H9 (cell line): Measurements from ENCODE around the gene KIF13A. TPM values are rescaled to one million over a fixed set of nuclear protein-coding genes. Genes with fewer than 3 reads are reported as not detected.
A peak's percentile ranks its signal among the peaks of the same experiment; 100 is the strongest.

Experiments
- DNase-seq: peaks from one replicate; pipeline ENCODE4 v3.0.0-alpha.2; 2017
- H2AFZ ChIP-seq: one replicate; pipeline ENCODE4 v1.6.1; 2013; ENCODE audit warnings: mild to moderate bottlenecking, low read length, control low read depth, moderate library complexity
- H2AK5ac ChIP-seq: 2 replicates; pipeline ENCODE4 v1.6.1; 2013; ENCODE audit warnings: low read length, control low read depth, mixed read lengths; ENCODE audit not compliant: insufficient read length
- H2BK120ac ChIP-seq: one replicate; pipeline ENCODE4 v1.6.1; 2013; ENCODE audit warnings: low read depth, mild to moderate bottlenecking, low read length, control low read depth, inconsistent platforms; ENCODE audit not compliant: poor library complexity, severe bottlenecking
- H2BK12ac ChIP-seq: 2 replicates; pipeline ENCODE4 v1.6.1; 2013; ENCODE audit warnings: low read length, control low read depth, mixed read lengths, low read depth; ENCODE audit not compliant: insufficient read length
- H2BK15ac ChIP-seq: 2 replicates; pipeline ENCODE4 v1.6.1; 2013; ENCODE audit warnings: low read depth, low read length, control low read depth
- H2BK20ac ChIP-seq: one replicate; pipeline ENCODE4 v1.6.1; 2013; ENCODE audit warnings: low read depth, mild to moderate bottlenecking, low read length, control low read depth, inconsistent platforms; ENCODE audit not compliant: poor library complexity, severe bottlenecking
- H2BK5ac ChIP-seq: 2 replicates; pipeline ENCODE4 v1.6.1; 2013; ENCODE audit warnings: low read length, control low read depth, mixed read lengths; ENCODE audit not compliant: insufficient read length
- H3K14ac ChIP-seq: 2 replicates; pipeline ENCODE4 v1.6.1; 2013; ENCODE audit warnings: low read length, control low read depth; ENCODE audit not compliant: insufficient read depth
- H3K18ac ChIP-seq: 2 replicates; pipeline ENCODE4 v1.6.1; 2013; ENCODE audit warnings: low read depth, mild to moderate bottlenecking, mixed read lengths, low read length, control low read depth; ENCODE audit not compliant: insufficient read length
- H3K23ac ChIP-seq: 2 replicates; pipeline ENCODE4 v1.6.1; 2013; ENCODE audit warnings: low read length, control low read depth, mixed read lengths, low read depth; ENCODE audit not compliant: insufficient read length
- H3K23me2 ChIP-seq: 2 replicates; pipeline ENCODE4 v1.6.1; 2013; ENCODE audit warnings: low read depth, mild to moderate bottlenecking, mixed read lengths, low read length, control low read depth; ENCODE audit not compliant: insufficient read length, poor library complexity, severe bottlenecking
- H3K27ac ChIP-seq: 2 replicates; pipeline ENCODE4 v1.5.1; 2013; ENCODE audit warnings: low read length, control low read depth, mixed read lengths, low read depth; ENCODE audit not compliant: insufficient read length
- H3K27me3 ChIP-seq: 2 replicates; pipeline ENCODE4 v1.6.1; 2013; ENCODE audit warnings: low read length, control low read depth, inconsistent platforms; ENCODE audit not compliant: insufficient read depth
- H3K4ac ChIP-seq: 2 replicates; pipeline ENCODE4 v1.6.1; 2013; ENCODE audit warnings: low read depth, mild to moderate bottlenecking, control low read depth, inconsistent platforms, low read length, moderate library complexity
- H3K4me1 ChIP-seq: 2 replicates; pipeline ENCODE4 v1.6.1; 2013; ENCODE audit warnings: low read length, control low read depth, inconsistent platforms; ENCODE audit not compliant: insufficient read depth
- H3K4me2 ChIP-seq: 2 replicates; pipeline ENCODE4 v1.6.1; 2013; ENCODE audit warnings: low read length, control low read depth, mixed read lengths; ENCODE audit not compliant: insufficient read length, insufficient read depth
- H3K56ac ChIP-seq: 2 replicates; pipeline ENCODE4 v1.6.1; 2013; ENCODE audit warnings: low read depth, mild to moderate bottlenecking, mixed read lengths, low read length, control low read depth; ENCODE audit not compliant: insufficient read length
- H3K79me1 ChIP-seq: 2 replicates; pipeline ENCODE4 v1.6.1; 2013; ENCODE audit warnings: low read depth, mild to moderate bottlenecking, moderate library complexity, low read length, control low read depth, inconsistent platforms; ENCODE audit not compliant: insufficient read depth, poor library complexity, severe bottlenecking
- H3K79me2 ChIP-seq: 2 replicates; pipeline ENCODE4 v1.6.1; 2013; ENCODE audit warnings: low read length, control low read depth, inconsistent platforms; ENCODE audit not compliant: insufficient read depth
- H3K9ac ChIP-seq: 2 replicates; pipeline ENCODE4 v1.6.1; 2013; ENCODE audit warnings: low read length, control low read depth, mixed read lengths; ENCODE audit not compliant: insufficient read length; ENCODE audit errors: extremely low read depth
- H3K9me3 ChIP-seq: one replicate; pipeline ENCODE4 v1.6.1; 2013; ENCODE audit warnings: low read depth, low read length, inconsistent platforms; ENCODE audit not compliant: control insufficient read depth
- H3T11ph ChIP-seq: one replicate; pipeline ENCODE4 v1.6.1; 2013; ENCODE audit warnings: mild to moderate bottlenecking, low read length, control low read depth, inconsistent platforms
- H4K20me1 ChIP-seq: one replicate; pipeline ENCODE4 v1.6.1; 2013; ENCODE audit not compliant: control insufficient read depth, insufficient read length, insufficient read depth
- H4K5ac ChIP-seq: 2 replicates; pipeline ENCODE4 v1.6.1; 2013; ENCODE audit warnings: low read depth, mild to moderate bottlenecking, mixed read lengths, low read length, control low read depth; ENCODE audit not compliant: insufficient read length
- H4K8ac ChIP-seq: replicated peaks from 2 replicates; pipeline ENCODE4 v1.6.1; 2013; ENCODE audit warnings: low read length, control low read depth, mixed read lengths, low read depth; ENCODE audit not compliant: insufficient read length
- H4K91ac ChIP-seq: 2 replicates; pipeline ENCODE4 v1.6.1; 2013; ENCODE audit warnings: low read depth, mild to moderate bottlenecking, moderate library complexity, mixed read lengths, low read length, control low read depth; ENCODE audit not compliant: insufficient read length
- H3K27ac Mint-ChIP-seq, 3 experiments: 2 replicates in 2 of 3; 3 replicates in 1 of 3; pipeline ENCODE4 v1.8.0; 2020 to 2021; ENCODE audit warnings: mixed read lengths in 3 of 3, mild to moderate bottlenecking in 1 of 3, moderate library complexity in 1 of 3
- H3K27me3 Mint-ChIP-seq: 2 replicates; pipeline ENCODE4 v1.8.0; 2021; ENCODE audit warnings: low read depth, mild to moderate bottlenecking, moderate library complexity, mixed read lengths
- H3K36me3 Mint-ChIP-seq, 3 experiments: 2 replicates in 2 of 3; 3 replicates in 1 of 3; pipeline ENCODE4 v1.8.0; 2020 to 2021; ENCODE audit warnings: low read depth in 3 of 3, mixed read lengths in 3 of 3; ENCODE audit not compliant: insufficient read depth in 1 of 3
- H3K4me1 Mint-ChIP-seq, 2 experiments: 2 replicates each; pipeline ENCODE4 v1.8.0; 2020; ENCODE audit warnings: mixed read lengths in 2 of 2
- H3K4me3 Mint-ChIP-seq, 2 experiments: 2 replicates in 1 of 2; 3 replicates in 1 of 2; pipeline ENCODE4 v1.8.0; 2020 to 2021; ENCODE audit warnings: mild to moderate bottlenecking in 2 of 2, mixed read lengths in 2 of 2, moderate library complexity in 1 of 2
- H3K9me3 Mint-ChIP-seq, 2 experiments: 2 replicates in 1 of 2; 3 replicates in 1 of 2; pipeline ENCODE4 v1.8.0; 2020; ENCODE audit warnings: mild to moderate bottlenecking in 2 of 2, mixed read lengths in 2 of 2, moderate library complexity in 1 of 2
- CTCF ChIP-seq: fragments of 200-600 bp; sonication (generic); conservative IDR thresholded peaks from 3 replicates; pipeline ENCODE4 v1.8.0; 2021; ENCODE audit warnings: antibody characterized with exemption, mild to moderate bottlenecking
- WGBS: extraction: QIAGEN DNeasy Blood & Tissue Kit; methylation state at CpG from one replicate; pipeline ENCODE4 v1.1.7; 2013; ENCODE audit warnings: missing lambda C conversion rate, low lambda C conversion rate, mixed read lengths; ENCODE audit not compliant: insufficient read length; ENCODE audit errors: extremely low coverage; 5-methylcytosine and 5-hydroxymethylcytosine counted together
- total RNA-seq: library from RNA; stranded (reverse); gene quantifications from 2 replicates; pipeline ENCODE4 v1.2.1, GENCODE V29; 2021

Gene KIF13A
- total RNA-seq, 1 experiment from 2014 or later: 38.2 TPM

- no peak for TF ChIP-seq CTCF
- no peak overlapping the region for H2AK5ac ChIP-seq
- DNase-seq: no peak
- no peak overlapping the region for H2BK20ac ChIP-seq
- no peaks in the 10 kb centered on the region for H3K27me3 ChIP-seq
- peak overlapping the region; percentile 92 for H3K4me2 ChIP-seq
- peak overlapping the region; percentile 25 for H3K27ac ChIP-seq
- peaks cover 36 to 47% of the 10 kb centered on the region in 2 experiments for H3K4me1 Mint-ChIP-seq
- H2BK15ac ChIP-seq: no peak overlapping the region
- peaks cover 6% of the 10 kb centered on the region; the same call in 1 of the 2 replicates for H3K79me2 ChIP-seq
- no peaks in the 10 kb centered on the region for H3K9me3 ChIP-seq
- WGBS: no CpG with 5 or more reads among the region's 2 CpGs
- no peak overlapping the region for H2AFZ ChIP-seq
- peak overlapping the region in 2 of 3 experiments; percentile 14 to 98; a peak in 5 of 7 replicates for H3K27ac Mint-ChIP-seq
- no peak overlapping the region for H3K18ac ChIP-seq
- H4K91ac ChIP-seq: no peak overlapping the region
- H4K8ac ChIP-seq: no peak overlapping the region
- no peak overlapping the region for H2BK120ac ChIP-seq
- no peaks in the 10 kb centered on the region for H4K20me1 ChIP-seq
- no peak overlapping the region for H3K4ac ChIP-seq
- no peaks in the 10 kb centered on the region; the same call in 1 of the 2 replicates for H3K4me1 ChIP-seq
- H3K14ac ChIP-seq: no peak overlapping the region
- no peak overlapping the region for H3K56ac ChIP-seq
- no peaks in the 10 kb centered on the region; a peak in 1 of 7 replicates for H3K36me3 Mint-ChIP-seq
- H3K9ac ChIP-seq: no peak overlapping the region
- no peaks in the 10 kb centered on the region for H3K23me2 ChIP-seq
- peaks cover 2% of the 10 kb centered on the region for H3K79me1 ChIP-seq
- H3K4me3 Mint-ChIP-seq: peak overlapping the region; percentile 59 to 86; a peak in 3 of 5 replicates
- H4K5ac ChIP-seq: no peak overlapping the region
- H3K27me3 Mint-ChIP-seq: no peaks in the 10 kb centered on the region; the same call in 1 of the 2 replicates
- no peak overlapping the region for H3K23ac ChIP-seq
- H3T11ph ChIP-seq: no peak overlapping the region
- H3K9me3 Mint-ChIP-seq: no peaks in the 10 kb centered on the region
- H2BK12ac ChIP-seq: no peak overlapping the region
- no peak overlapping the region for H2BK5ac ChIP-seq
These were observed 48.5 kb downstream of the KIF13A start for GRCh38 chr6:17938901-17939300.
